RWPE2 (cell line): Measurements from ENCODE around the gene SLC7A7.
"Not testable (repeated sequence)": the region's sequence is repeated elsewhere in the genome, so short reads cannot be mapped to it uniquely, and the experiment has no call there.

ENCODE experiments used
- ATAC-seq: fragments of 200-7000 bp; cut with Tn5 transposase; 3 replicates; pipeline ENCODE4 v1.9.1; 2021; ENCODE audit warnings: low read depth
- DNase-seq: peaks from one replicate; pipeline ENCODE4 v3.0.0-alpha.2; 2020; ENCODE audit warnings: low spot score
- H3K27ac ChIP-seq: fragments of 450-650 bp; 2 replicates; pipeline ENCODE4 v1.5.1; 2017; ENCODE audit warnings: mild to moderate bottlenecking; ENCODE audit not compliant: poor library complexity, severe bottlenecking
- H3K27me3 ChIP-seq: fragments of 250-450 bp; sonication (Bioruptor Pico); 2 replicates; pipeline ENCODE4 v1.5.1; 2021; ENCODE audit warnings: mild to moderate bottlenecking, moderate library complexity; ENCODE audit not compliant: insufficient read depth, poor library complexity, severe bottlenecking
- H3K36me3 ChIP-seq: fragments of 250-450 bp; sonication (Bioruptor Pico); 2 replicates; pipeline ENCODE4 v1.5.1; 2020; ENCODE audit warnings: low read depth, mild to moderate bottlenecking, moderate library complexity
- H3K4me1 ChIP-seq: fragments of 250-450 bp; sonication (Bioruptor Pico); 2 replicates; pipeline ENCODE4 v1.5.1; 2021; ENCODE audit warnings: mild to moderate bottlenecking, moderate library complexity; ENCODE audit not compliant: insufficient read depth, poor library complexity, severe bottlenecking
- H3K4me3 ChIP-seq: fragments of 250-450 bp; sonication (Bioruptor Pico); 2 replicates; pipeline ENCODE4 v1.5.1; 2021; ENCODE audit warnings: mild to moderate bottlenecking, moderate library complexity; ENCODE audit not compliant: severe bottlenecking
- H3K9me3 ChIP-seq: fragments of 250-450 bp; sonication (Bioruptor Pico); 2 replicates; pipeline ENCODE4 v1.5.1; 2021; ENCODE audit warnings: mild to moderate bottlenecking, moderate library complexity; ENCODE audit not compliant: severe bottlenecking
- CTCF ChIP-seq: fragments of 450-650 bp; IDR thresholded peaks from one replicate; pipeline ENCODE4 v1.5.1; 2017; ENCODE audit warnings: mild to moderate bottlenecking, moderate library complexity; ENCODE audit not compliant: poor library complexity, severe bottlenecking

Gene SLC7A7

GRCh38 chr14:22748206-22748605 is 67.0 kb downstream of the SLC7A7 start:
- ATAC-seq, result no peak
- Histone ChIP-seq H3K4me3 (no peak overlapping the region), H3K36me3 (no peaks in the 10 kb centered on the region), H3K9me3 (no peaks in the 10 kb centered on the region), H3K27me3 (no peaks in the 10 kb centered on the region), H3K4me1 (no peaks in the 10 kb centered on the region), H3K27ac (no peak overlapping the region)
- no peak for TF ChIP-seq CTCF
- DNase-seq, result no peak

- DNase-seq (no peak), ATAC-seq (no peak)
- H3K36me3 ChIP-seq, result no peaks in the 10 kb centered on the region
These were observed 67.5 kb downstream of the SLC7A7 start for GRCh38 chr14:22747769-22748168.

GRCh38 chr14:22740020-22740419 is 75.2 kb downstream of the SLC7A7 start:
- no peak for TF ChIP-seq CTCF
- no peak overlapping the region for H3K4me3 ChIP-seq
- DNase-seq (no peak), ATAC-seq (no peak)
- no peaks in the 10 kb centered on the region for H3K36me3 ChIP-seq
- no peaks in the 10 kb centered on the region for H3K9me3 ChIP-seq
- H3K4me1 ChIP-seq, result no peaks in the 10 kb centered on the region
- no peak overlapping the region for H3K27ac ChIP-seq
- no peaks in the 10 kb centered on the region for H3K27me3 ChIP-seq

More at GRCh38 chr14:22747769-22748168, 67.5 kb downstream of the SLC7A7 start:
- no peak for TF ChIP-seq CTCF
- Histone ChIP-seq H3K9me3 (no peaks in the 10 kb centered on the region), H3K4me1 (no peaks in the 10 kb centered on the region), H3K27ac (no peak overlapping the region), H3K4me3 (no peak overlapping the region), H3K27me3 (no peaks in the 10 kb centered on the region)

GRCh38 chr14:22739423-22739822 is 75.8 kb downstream of the SLC7A7 start:
- Histone ChIP-seq H3K27ac (no peak overlapping the region), H3K9me3 (no peaks in the 10 kb centered on the region), H3K36me3 (no peaks in the 10 kb centered on the region), H3K27me3 (no peaks in the 10 kb centered on the region), H3K4me3 (no peak overlapping the region), H3K4me1 (no peaks in the 10 kb centered on the region)
- no peak for DNase-seq
- no peak for TF ChIP-seq CTCF
- no peak for ATAC-seq

GRCh38 chr14:22737052-22737451 is 78.2 kb downstream of the SLC7A7 start:
- TF ChIP-seq CTCF, result no peak

GRCh38 chr14:22736384-22736783 is 78.9 kb downstream of the SLC7A7 start:
- H3K9me3 ChIP-seq, H3K36me3 ChIP-seq, H3K4me3 ChIP-seq, H3K27ac ChIP-seq, ATAC-seq, H3K27me3 ChIP-seq, H3K4me1 ChIP-seq, DNase-seq: not testable (repeated sequence)

More at GRCh38 chr14:22737052-22737451, 78.2 kb downstream of the SLC7A7 start:
- H3K9me3 ChIP-seq, result no peaks in the 10 kb centered on the region
- H3K4me1 ChIP-seq, result no peaks in the 10 kb centered on the region
- H3K27ac ChIP-seq, result no peak overlapping the region
- H3K4me3 ChIP-seq, result no peak overlapping the region
- H3K27me3 ChIP-seq, result no peaks in the 10 kb centered on the region
- no peaks in the 10 kb centered on the region for H3K36me3 ChIP-seq
- ATAC-seq (no peak), DNase-seq (no peak)
